ENCODE results near the gene CD3G. TPM values are rescaled to one million over a fixed set of nuclear protein-coding genes. Genes with fewer than 3 reads are reported as not detected.

Gene CD3G
- total RNA-seq, 1 donor = not detected

GRCh38 chr11:118339281-118339961 lies 4.7 kb upstream of the CD3G start:
- DNase-seq (ENCODE audit: low read depth) = no peak
- no peak for TF ChIP-seq CTCF (IDR thresholded peaks at IDR 0.05; ENCODE audit: insufficient read depth, low read length)
- no peak overlapping the region for H3K4me3 ChIP-seq (ENCODE audit: low read depth, low read length)

GRCh38 chr11:118340449-118340848 lies 3.7 kb upstream of the CD3G start:
- no peak for TF ChIP-seq CTCF (IDR thresholded peaks at IDR 0.05; ENCODE audit: insufficient read depth, low read length)
- DNase-seq (ENCODE audit: low read depth) = no peak

GRCh38 chr11:118341261-118341660 lies 2.9 kb upstream of the CD3G start:
- no peak overlapping the region for H3K4me3 ChIP-seq (ENCODE audit: low read depth, low read length)
- no peak for TF ChIP-seq CTCF (IDR thresholded peaks at IDR 0.05; ENCODE audit: insufficient read depth, low read length)
- no peak for DNase-seq (ENCODE audit: low read depth)

More at GRCh38 chr11:118340449-118340848, 3.7 kb upstream of the CD3G start:
- H3K4me3 ChIP-seq (ENCODE audit: low read depth, low read length) = no peak overlapping the region

- DNase-seq (ENCODE audit: low read depth) = no peak
- no peak for TF ChIP-seq CTCF (IDR thresholded peaks at IDR 0.05; ENCODE audit: insufficient read depth, low read length)
- no peak overlapping the region for H3K4me3 ChIP-seq (ENCODE audit: low read depth, low read length)
Observed at GRCh38 chr11:118341815-118342489, 2.2 kb upstream of the CD3G start.

- DNase-seq (ENCODE audit: low read depth) = no peak
- TF ChIP-seq CTCF (IDR thresholded peaks at IDR 0.05; ENCODE audit: insufficient read depth, low read length) = no peak
- H3K4me3 ChIP-seq (ENCODE audit: low read depth, low read length) = no peak within 1 kb of the TSS
Observed at GRCh38 chr11:118342503-118343161, 1.5 kb upstream of the CD3G start, which contains the start of gene CD3D. TSS of gene CD3D (minus strand) at chr11:118342705. CDS start at chr11:118342607, 98 bp downstream.

- no peak overlapping the region for H3K4me3 ChIP-seq (ENCODE audit: low read depth, low read length)
- TF ChIP-seq CTCF (IDR thresholded peaks at IDR 0.05; ENCODE audit: insufficient read depth, low read length) = no peak
- DNase-seq (ENCODE audit: low read depth) = no peak
Observed at GRCh38 chr11:118343248-118343647, 896 bp upstream of the CD3G start.
